ENCODE results near the gene TRIM50. TPM values are rescaled to one million over a fixed set of nuclear protein-coding genes. Genes with fewer than 3 reads are reported as not detected.

The TRIM50 gene
- total RNA-seq, 2 donors from 2014 or later: 16.2 to 22.3 TPM

GRCh38 chr7:73354821-73355220 lies 26.9 kb upstream of the TRIM50 start:
- H3K4me1 ChIP-seq: peaks cover 20% of the 10 kb centered on the region
- H3K9me3 ChIP-seq: no peaks in the 10 kb centered on the region
- H3K4me3 ChIP-seq: no peak overlapping the region
- 79 to 82% methylated on average over 15 to 17 of the region's 17 CpGs for WGBS, 2 donors
- no peaks in the 10 kb centered on the region for H3K27me3 ChIP-seq
- no peaks in the 10 kb centered on the region for H3K36me3 ChIP-seq (replicated peaks in 1 of 2; ENCODE audit: insufficient read depth in 1 of 2, low read depth in 2 of 2)
- ATAC-seq: no peak
- H3K27ac ChIP-seq: no peak overlapping the region
- no peak for TF ChIP-seq CTCF (IDR thresholded peaks at IDR 0.05)
- TF ChIP-seq POLR2A (IDR thresholded peaks at IDR 0.05): no peak
- DNase-seq: no peak
- intact Hi-C loops (cut with DNase I): no loop called here

DNA sequence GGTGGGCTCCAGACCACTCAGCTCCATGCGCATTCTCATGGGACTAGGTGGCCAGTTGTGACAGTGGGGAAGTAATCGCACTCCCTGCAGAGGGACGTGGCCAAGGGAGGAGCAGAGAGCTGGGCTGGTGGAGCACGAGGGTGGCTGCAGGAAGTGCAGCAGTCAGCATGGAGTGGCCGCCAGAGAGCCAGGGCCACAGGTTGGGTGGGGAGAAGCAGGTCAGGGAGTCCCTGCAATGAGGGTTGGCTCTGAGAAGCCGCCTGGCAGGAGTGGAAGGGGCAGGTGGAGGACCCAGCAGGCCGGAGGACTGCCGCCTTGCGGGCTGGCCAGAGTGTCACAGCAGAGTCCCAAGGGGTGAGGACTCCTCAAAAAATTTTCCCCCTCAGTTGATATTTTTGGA lies 26.3 kb upstream of the TRIM50 start:
- H3K36me3 ChIP-seq (replicated peaks in 1 of 2; ENCODE audit: insufficient read depth in 1 of 2, low read depth in 2 of 2): no peaks in the 10 kb centered on the region
- TF ChIP-seq POLR2A (IDR thresholded peaks at IDR 0.05): no peak
- no peak for TF ChIP-seq CTCF (IDR thresholded peaks at IDR 0.05)
- ATAC-seq (no peak), DNase-seq (no peak)
- H3K9me3 ChIP-seq: no peaks in the 10 kb centered on the region
- H3K4me3 ChIP-seq: no peak overlapping the region
- peaks cover 20% of the 10 kb centered on the region for H3K4me1 ChIP-seq
- intact Hi-C loops (cut with DNase I): no loop called here
- H3K27me3 ChIP-seq: no peaks in the 10 kb centered on the region
- WGBS, 2 donors: 90 to 92% methylated on average over 9 of the region's 9 CpGs
- no peak overlapping the region for H3K27ac ChIP-seq

DNA sequence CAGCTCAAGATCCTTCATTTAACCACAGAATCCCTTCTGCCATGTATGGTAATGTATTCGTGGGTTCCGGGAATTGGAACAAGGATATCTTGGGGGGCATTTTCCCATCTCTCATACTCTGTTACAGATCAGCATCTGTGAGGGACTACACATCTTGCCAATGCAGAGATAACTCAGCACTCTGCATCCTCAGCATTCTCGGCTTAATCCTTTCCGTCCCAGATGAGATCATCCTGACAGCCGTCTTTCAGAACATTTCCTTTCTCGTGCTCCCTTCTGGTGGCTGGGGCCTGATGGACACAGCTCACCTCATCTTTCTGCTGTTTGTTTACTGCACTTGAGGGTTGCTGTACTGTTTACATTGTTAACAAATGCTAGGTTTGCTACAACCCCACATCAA lies 25.4 kb upstream of the TRIM50 start:
- Histone ChIP-seq H3K4me3 (no peak overlapping the region), H3K27ac (no peak overlapping the region), H3K4me1 (peaks cover 10% of the 10 kb centered on the region), H3K36me3 (replicated peaks in 1 of 2; ENCODE audit: insufficient read depth in 1 of 2, low read depth in 2 of 2) (no peaks in the 10 kb centered on the region), H3K27me3 (no peaks in the 10 kb centered on the region), H3K9me3 (no peaks in the 10 kb centered on the region)
- no peak for DNase-seq
- intact Hi-C loops (cut with DNase I): no loop called here
- no peak for ATAC-seq
- TF ChIP-seq CTCF (IDR thresholded peaks at IDR 0.05) (no peak), POLR2A (IDR thresholded peaks at IDR 0.05) (no peak)
- WGBS, 2 donors: 91 to 93% methylated on average over 6 of the region's 6 CpGs

DNA sequence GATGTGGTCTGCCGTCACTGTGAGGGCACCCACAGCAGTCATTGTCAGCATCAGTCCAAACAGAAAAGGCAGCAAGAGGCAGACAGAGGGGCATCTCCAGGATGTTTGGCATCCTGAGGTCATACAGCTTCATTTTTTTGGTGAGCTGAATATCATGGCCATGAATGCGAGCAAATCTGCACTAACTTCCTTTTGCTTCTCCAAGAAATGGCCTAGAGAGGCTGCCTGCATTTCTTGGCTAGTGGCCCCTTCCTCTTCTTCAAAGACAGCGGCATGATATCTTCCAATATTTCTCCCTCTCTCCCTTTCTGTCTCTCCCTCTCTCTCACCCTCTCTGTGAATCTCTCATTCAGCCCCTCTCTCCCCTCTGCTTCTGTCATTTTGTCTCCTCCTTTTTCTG lies 24.9 kb upstream of the TRIM50 start:
- 96 to 97% methylated on average over 2 to 3 of the region's 3 CpGs for WGBS, 2 donors

More for the DNA sequence above, 24.9 kb upstream of the TRIM50 start:
- H3K9me3 ChIP-seq: no peaks in the 10 kb centered on the region
- H3K27me3 ChIP-seq: no peaks in the 10 kb centered on the region
- H3K4me3 ChIP-seq: no peak overlapping the region
- H3K36me3 ChIP-seq (replicated peaks in 1 of 2; ENCODE audit: insufficient read depth in 1 of 2, low read depth in 2 of 2): no peaks in the 10 kb centered on the region
- H3K27ac ChIP-seq: no peak overlapping the region
- intact Hi-C loops (cut with DNase I): no loop called here
- DNase-seq (no peak), ATAC-seq (no peak)
- TF ChIP-seq CTCF (IDR thresholded peaks at IDR 0.05) (no peak), POLR2A (IDR thresholded peaks at IDR 0.05) (no peak)
- H3K4me1 ChIP-seq: peaks cover 6% of the 10 kb centered on the region

Measured in body of pancreas (tissue), 4 donors.